Upper lobe of left lung (tissue), 6 donors: ENCODE results near the gene ITK. TPM values are rescaled to one million over a fixed set of nuclear protein-coding genes. Genes with fewer than 3 reads are reported as not detected.
"Not testable (repeated sequence)": the region's sequence is repeated elsewhere in the genome, so short reads cannot be mapped to it uniquely, and the experiment has no call there.

Source experiments
- ATAC-seq, 2 donors: fragments of 200-7000 bp; cut with Tn5 transposase; one replicate each; pipeline ENCODE4 v1.9.1; 2022; ENCODE audit warnings: mild to moderate bottlenecking in 2 of 2, moderate library complexity in 2 of 2; ENCODE audit not compliant: low FRiP score in 2 of 2
- DNase-seq, 2 donors: peaks; one replicate each; pipeline ENCODE4 v3.0.0-alpha.2; 2019 to 2020
- H3K27ac ChIP-seq, 4 donors: fragments of 200-600 bp; sonication (generic); one replicate each; pipeline ENCODE4 v1.5.1; 2016 to 2019
- H3K27me3 ChIP-seq, 4 donors: fragments of 200-600 bp; sonication (generic); one replicate each; pipeline ENCODE4 v1.5.1; 2017 to 2019
- H3K36me3 ChIP-seq, 4 donors: fragments of 200-600 bp; sonication (generic); one replicate each; pipeline ENCODE4 v1.5.1; 2016 to 2019
- H3K4me1 ChIP-seq, 4 donors: fragments of 200-600 bp; sonication (generic); one replicate each; pipeline ENCODE4 v1.5.1; 2018 to 2019
- H3K4me3 ChIP-seq, 4 donors: fragments of 200-600 bp; sonication (generic); one replicate each; pipeline ENCODE4 v1.5.1; 2017 to 2019; ENCODE audit warnings: mild to moderate bottlenecking in 2 of 4, moderate library complexity in 1 of 4
- H3K9me3 ChIP-seq, 4 donors: fragments of 200-600 bp; sonication (generic); one replicate each; pipeline ENCODE4 v1.5.1; 2018 to 2019
- CTCF ChIP-seq, 6 experiments: fragments of 450-650 bp in 4 of 6; fragments of 200-600 bp in 2 of 6; sonication (generic) in 2 of 6; IDR thresholded peaks; one replicate each; pipeline ENCODE4 v1.5.1; 2016 to 2019; ENCODE audit warnings: antibody characterized with exemption in 6 of 6
- EP300 ChIP-seq, 4 donors: sonication (generic); formaldehyde crosslinking; IDR thresholded peaks; one replicate each; pipeline ENCODE4 v1.5.1; 2017; ENCODE audit warnings: antibody characterized with exemption in 4 of 4, control low read depth in 2 of 4
- POLR2A ChIP-seq, 4 donors: fragments of 450-650 bp; IDR thresholded peaks; one replicate each; pipeline ENCODE4 v1.5.1; 2016 to 2017; ENCODE audit warnings: antibody characterized with exemption in 4 of 4, mild to moderate bottlenecking in 2 of 4
- POLR2AphosphoS5 ChIP-seq, 2 donors: sonication (generic); formaldehyde crosslinking; IDR thresholded peaks; one replicate each; pipeline ENCODE4 v1.5.1; 2017; ENCODE audit warnings: antibody characterized with exemption in 2 of 2
- WGBS, 2 donors: methylation state at CpG; one replicate each; pipeline ENCODE4 v1.1.5; 2017 to 2018; 5-methylcytosine and 5-hydroxymethylcytosine counted together
- total RNA-seq, 6 donors: library from RNA; depleted of rRNA in 4 of 6; stranded (reverse); fragments of >200 nt in 4 of 6; gene quantifications; one replicate each; pipeline versions ENCODE4 v1.1.0 to v1.2.1, GENCODE V29; 2016 to 2021
- donor health status: DM: no; HTN: no; CAD: no; lungs with moderate emphysema.
- donor health status: DM: no; HTN: yes; CAD: no; lungs with severe emphysema.

The ITK gene
- total RNA-seq, 6 donors from 2014 or later, result 5.0 to 15.2 (median 7.0) TPM

GRCh38 chr5:157203417-157203816 lies 22.8 kb downstream of the ITK start:
- 80 to 83% methylated on average over 4 of the region's 4 CpGs for WGBS, 2 donors
- no peak for ATAC-seq

GRCh38 chr5:157204765-157205164 lies 24.1 kb downstream of the ITK start:
- H3K4me3 ChIP-seq, result no peak overlapping the region
- H3K36me3 ChIP-seq, result no peaks in the 10 kb centered on the region
- no peak for ATAC-seq
- no peak overlapping the region for H3K27ac ChIP-seq
- no peaks in the 10 kb centered on the region for H3K9me3 ChIP-seq
- H3K27me3 ChIP-seq, result no peaks in the 10 kb centered on the region
- DNase-seq, result no peak
- WGBS, 2 donors, result 41 to 59% methylated on average over 4 of the region's 4 CpGs
- TF ChIP-seq CTCF (IDR thresholded peaks at IDR 0.05) (no peak), POLR2AphosphoS5 (IDR thresholded peaks at IDR 0.05) (no peak), POLR2A (IDR thresholded peaks at IDR 0.05) (no peak), EP300 (IDR thresholded peaks at IDR 0.05) (no peak)
- no peaks in the 10 kb centered on the region for H3K4me1 ChIP-seq

More at GRCh38 chr5:157203417-157203816, 22.8 kb downstream of the ITK start:
- Histone ChIP-seq H3K4me3 (no peak overlapping the region), H3K27ac (no peak overlapping the region), H3K4me1 (no peaks in the 10 kb centered on the region), H3K36me3 (no peaks in the 10 kb centered on the region), H3K27me3 (no peaks in the 10 kb centered on the region), H3K9me3 (no peaks in the 10 kb centered on the region)
- DNase-seq, result no peak
- TF ChIP-seq POLR2A (IDR thresholded peaks at IDR 0.05) (no peak), POLR2AphosphoS5 (IDR thresholded peaks at IDR 0.05) (no peak), CTCF (IDR thresholded peaks at IDR 0.05) (no peak), EP300 (IDR thresholded peaks at IDR 0.05) (no peak)

GRCh38 chr5:157205708-157206107 lies 25.1 kb downstream of the ITK start:
- WGBS, 2 donors, result 77 to 82% methylated on average over 6 of the region's 6 CpGs
- Histone ChIP-seq H3K4me1 (no peaks in the 10 kb centered on the region), H3K4me3 (no peak overlapping the region), H3K27ac (no peak overlapping the region), H3K36me3 (no peaks in the 10 kb centered on the region), H3K9me3 (no peaks in the 10 kb centered on the region), H3K27me3 (no peaks in the 10 kb centered on the region)
- no peak for TF ChIP-seq POLR2AphosphoS5 (IDR thresholded peaks at IDR 0.05)
- no peak for TF ChIP-seq EP300 (IDR thresholded peaks at IDR 0.05)
- no peak for TF ChIP-seq CTCF (IDR thresholded peaks at IDR 0.05)
- no peak for TF ChIP-seq POLR2A (IDR thresholded peaks at IDR 0.05)
- ATAC-seq, result no peak
- no peak for DNase-seq

GRCh38 chr5:157210652-157211051 lies 30.0 kb downstream of the ITK start:
- H3K27me3 ChIP-seq, H3K9me3 ChIP-seq, H3K4me1 ChIP-seq, DNase-seq, H3K36me3 ChIP-seq, ATAC-seq, H3K4me3 ChIP-seq: not testable (repeated sequence)
- TF ChIP-seq POLR2AphosphoS5 (IDR thresholded peaks at IDR 0.05), result peak in 1 of 2 donors; percentile 19
- peak in 1 of 4 donors; percentile 28 for TF ChIP-seq EP300 (IDR thresholded peaks at IDR 0.05)
- H3K27ac ChIP-seq, result peak overlapping the region in 1 of 4 donors; percentile 9
- WGBS, 2 donors, result 25 to 27% methylated on average over 1 of the region's 1 CpG

GRCh38 chr5:157212307-157212706 lies 31.7 kb downstream of the ITK start:
- H3K9me3 ChIP-seq, result no peaks in the 10 kb centered on the region
- ATAC-seq, result peak in 1 of 2 donors; percentile 43
- TF ChIP-seq EP300 (IDR thresholded peaks at IDR 0.05) (no peak), POLR2A (IDR thresholded peaks at IDR 0.05) (no peak), POLR2AphosphoS5 (IDR thresholded peaks at IDR 0.05) (no peak), CTCF (IDR thresholded peaks at IDR 0.05) (no peak)
- DNase-seq, result peak in 1 of 2 donors; percentile 24
- 80 to 82% methylated on average over 5 of the region's 5 CpGs for WGBS, 2 donors
- H3K36me3 ChIP-seq, result no peaks in the 10 kb centered on the region
- no peak overlapping the region for H3K27ac ChIP-seq
- H3K4me1 ChIP-seq, result no peaks in the 10 kb centered on the region
- H3K27me3 ChIP-seq, result no peaks in the 10 kb centered on the region
- no peak overlapping the region for H3K4me3 ChIP-seq
